ENCODE data around the gene KRTAP5-3.

Gene KRTAP5-3

GRCh38 chr11:1570001-1570453, 38.2 kb downstream of the KRTAP5-3 start:
- H3K4me1 ChIP-seq (ENCODE audit: control insufficient read depth in 1 of 2, insufficient read depth in 1 of 2, low read depth in 1 of 2, low read length in 1 of 2), result peaks cover 0 to 14% of the 10 kb centered on the region in 2 experiments
- peaks cover 97% of the 10 kb centered on the region for H3K27me3 ChIP-seq
- H3K9me3 ChIP-seq, result no peaks in the 10 kb centered on the region
- H3K36me3 ChIP-seq, result no peaks in the 10 kb centered on the region
- H3K27ac ChIP-seq, result no peak overlapping the region
- H3K4me3 ChIP-seq (ENCODE audit: low read depth in 1 of 2, low read length in 1 of 2), result no peak overlapping the region
- TF ChIP-seq, protein P1, sequence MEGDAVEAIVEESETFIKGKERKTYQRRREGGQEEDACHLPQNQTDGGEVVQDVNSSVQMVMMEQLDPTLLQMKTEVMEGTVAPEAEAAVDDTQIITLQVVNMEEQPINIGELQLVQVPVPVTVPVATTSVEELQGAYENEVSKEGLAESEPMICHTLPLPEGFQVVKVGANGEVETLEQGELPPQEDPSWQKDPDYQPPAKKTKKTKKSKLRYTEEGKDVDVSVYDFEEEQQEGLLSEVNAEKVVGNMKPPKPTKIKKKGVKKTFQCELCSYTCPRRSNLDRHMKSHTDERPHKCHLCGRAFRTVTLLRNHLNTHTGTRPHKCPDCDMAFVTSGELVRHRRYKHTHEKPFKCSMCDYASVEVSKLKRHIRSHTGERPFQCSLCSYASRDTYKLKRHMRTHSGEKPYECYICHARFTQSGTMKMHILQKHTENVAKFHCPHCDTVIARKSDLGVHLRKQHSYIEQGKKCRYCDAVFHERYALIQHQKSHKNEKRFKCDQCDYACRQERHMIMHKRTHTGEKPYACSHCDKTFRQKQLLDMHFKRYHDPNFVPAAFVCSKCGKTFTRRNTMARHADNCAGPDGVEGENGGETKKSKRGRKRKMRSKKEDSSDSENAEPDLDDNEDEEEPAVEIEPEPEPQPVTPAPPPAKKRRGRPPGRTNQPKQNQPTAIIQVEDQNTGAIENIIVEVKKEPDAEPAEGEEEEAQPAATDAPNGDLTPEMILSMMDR (IDR thresholded peaks at IDR 0.05), result no peak

DNA sequence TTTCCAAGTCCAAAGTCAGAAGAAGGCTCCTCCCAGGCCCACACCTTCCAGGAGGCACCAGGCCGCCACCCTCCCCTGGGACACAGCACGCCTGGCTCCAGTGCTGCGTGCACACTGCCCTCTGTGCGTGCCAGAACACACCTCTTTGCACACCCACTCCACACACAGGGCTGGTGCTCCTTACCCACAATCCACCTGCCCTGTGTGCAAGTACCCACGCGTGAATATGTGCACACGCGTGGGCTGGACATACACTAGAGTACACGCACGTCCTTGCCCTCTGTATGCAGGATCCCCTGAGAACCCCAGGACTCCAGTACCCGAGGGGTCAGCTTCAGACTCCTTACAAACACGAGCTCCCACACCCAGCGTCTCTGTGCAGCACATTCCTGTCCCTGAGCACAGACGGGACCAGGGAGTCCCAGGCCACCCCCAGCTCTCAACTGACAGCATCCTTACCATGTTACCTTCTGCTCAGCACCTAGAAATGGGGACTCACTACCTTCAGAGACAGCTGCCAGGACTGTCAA, 38.9 kb downstream of the KRTAP5-3 start:
- TF ChIP-seq, protein P1 (IDR thresholded peaks at IDR 0.05), result no peak
- Histone ChIP-seq H3K27ac (no peak overlapping the region), H3K9me3 (no peaks in the 10 kb centered on the region), H3K4me1 (ENCODE audit: control insufficient read depth in 1 of 2, insufficient read depth in 1 of 2, low read depth in 1 of 2, low read length in 1 of 2) (peaks cover 0 to 11% of the 10 kb centered on the region in 2 experiments), H3K27me3 (peaks cover 97% of the 10 kb centered on the region), H3K36me3 (no peaks in the 10 kb centered on the region), H3K4me3 (ENCODE audit: low read depth in 1 of 2, low read length in 1 of 2) (no peak overlapping the region)

GRCh38 chr11:1568441-1568911, 39.8 kb downstream of the KRTAP5-3 start:
- Histone ChIP-seq H3K4me3 (ENCODE audit: low read depth in 1 of 2, low read length in 1 of 2) (no peak overlapping the region), H3K9me3 (no peaks in the 10 kb centered on the region), H3K27me3 (peaks cover 97% of the 10 kb centered on the region), H3K36me3 (no peaks in the 10 kb centered on the region), H3K27ac (no peak overlapping the region), H3K4me1 (ENCODE audit: control insufficient read depth in 1 of 2, insufficient read depth in 1 of 2, low read depth in 1 of 2, low read length in 1 of 2) (peaks cover 0 to 7% of the 10 kb centered on the region in 2 experiments)
- TF ChIP-seq, protein P1 (IDR thresholded peaks at IDR 0.05), result no peak

- Histone ChIP-seq H3K4me1 (ENCODE audit: control insufficient read depth in 1 of 2, insufficient read depth in 1 of 2, low read depth in 1 of 2, low read length in 1 of 2) (peaks cover 0 to 4% of the 10 kb centered on the region in 2 experiments), H3K36me3 (no peaks in the 10 kb centered on the region), H3K4me3 (ENCODE audit: low read depth in 1 of 2, low read length in 1 of 2) (no peak overlapping the region), H3K27me3 (peaks cover 97% of the 10 kb centered on the region), H3K27ac (no peak overlapping the region), H3K9me3 (no peaks in the 10 kb centered on the region)
- TF ChIP-seq, protein P1 (IDR thresholded peaks at IDR 0.05), result no peak
Observed at GRCh38 chr11:1567721-1568100, 40.6 kb downstream of the KRTAP5-3 start.

DNA sequence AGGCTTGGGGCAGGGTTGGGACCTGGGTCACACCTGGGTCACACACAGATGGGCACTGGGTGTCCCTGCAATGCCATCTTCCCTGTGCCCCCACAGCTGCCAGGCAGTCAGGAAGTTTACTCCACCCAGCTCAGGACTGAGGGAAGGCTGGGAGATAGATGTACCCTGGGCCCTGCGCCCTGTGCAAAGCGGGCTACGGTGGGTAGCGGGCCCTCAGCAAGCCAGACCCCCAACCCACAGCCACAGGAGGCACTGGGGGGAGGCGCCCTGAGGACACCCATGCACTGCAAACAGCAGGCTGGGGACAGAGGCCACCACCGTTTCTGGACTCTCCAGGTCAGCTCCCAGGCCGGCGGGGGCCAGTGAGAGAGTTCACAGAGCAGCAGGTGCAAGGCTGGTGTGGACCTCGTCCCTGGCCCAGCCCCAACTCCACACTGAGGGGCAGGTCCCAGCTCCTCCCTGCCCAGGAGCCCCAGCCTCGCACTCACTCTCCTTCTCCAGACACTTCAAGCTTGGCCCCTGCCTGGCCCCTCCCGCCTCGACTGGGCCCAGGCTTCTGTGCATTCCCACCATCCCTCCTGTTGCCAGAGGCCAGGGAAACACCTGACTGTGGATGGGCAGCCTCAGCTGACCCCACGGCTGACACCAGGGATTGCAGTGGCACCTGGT, 41.1 kb downstream of the KRTAP5-3 start:
- Histone ChIP-seq H3K4me3 (ENCODE audit: low read depth in 1 of 2, low read length in 1 of 2) (no peak overlapping the region), H3K27me3 (peaks cover 97% of the 10 kb centered on the region), H3K27ac (no peak overlapping the region), H3K36me3 (no peaks in the 10 kb centered on the region), H3K9me3 (no peaks in the 10 kb centered on the region), H3K4me1 (ENCODE audit: control insufficient read depth in 1 of 2, insufficient read depth in 1 of 2, low read depth in 1 of 2, low read length in 1 of 2) (no peaks in the 10 kb centered on the region)
- TF ChIP-seq, protein P1 (IDR thresholded peaks at IDR 0.05), result no peak
